CD14-positive monocyte (primary cell): ENCODE results near the gene BDNF. TPM values are rescaled to one million over a fixed set of nuclear protein-coding genes. Genes with fewer than 3 reads are reported as not detected.

Experiments used
- DNase-seq, 3 donors: peaks; one replicate each; pipeline ENCODE4 v3.0.0-alpha.2; 2011 to 2022
- H2AFZ ChIP-seq: 2 replicates; pipeline ENCODE4 v1.6.0; 2012; ENCODE audit warnings: mild to moderate bottlenecking, low read depth, low read length, inconsistent platforms; ENCODE audit not compliant: insufficient read depth, poor library complexity, severe bottlenecking
- H3K27ac ChIP-seq, 2 donors: 1 replicate in 1 of 2; 2 replicates in 1 of 2; pipeline ENCODE4 v1.5.1; 2012 to 2013; ENCODE audit warnings: low read length in 2 of 2, control low read depth in 1 of 2, inconsistent platforms in 1 of 2, low read depth in 1 of 2, mild to moderate bottlenecking in 1 of 2
- H3K27me3 ChIP-seq, 2 donors: one replicate each; pipeline versions ENCODE4 v1.6.0 to v1.6.1; 2011 to 2013; ENCODE audit warnings: low read length in 2 of 2; ENCODE audit not compliant: control insufficient read depth in 2 of 2, insufficient read depth in 2 of 2
- H3K36me3 ChIP-seq, 2 donors: replicated peaks in 1 of 2; 1 replicate in 1 of 2; 2 replicates in 1 of 2; pipeline versions ENCODE4 v1.5.1 to v1.6.1; 2012 to 2013; ENCODE audit warnings: low read length in 2 of 2, control low read depth in 1 of 2, inconsistent platforms in 1 of 2, mild to moderate bottlenecking in 1 of 2; ENCODE audit not compliant: insufficient read depth in 2 of 2, control insufficient read depth in 1 of 2
- H3K4me1 ChIP-seq, 2 donors: 1 replicate in 1 of 2; 2 replicates in 1 of 2; pipeline versions ENCODE4 v1.5.1 to v1.6.1; 2012 to 2013; ENCODE audit warnings: low read length in 2 of 2, control low read depth in 1 of 2, inconsistent platforms in 1 of 2, mild to moderate bottlenecking in 1 of 2, moderate library complexity in 1 of 2; ENCODE audit not compliant: insufficient read depth in 2 of 2, control insufficient read depth in 1 of 2
- H3K4me2 ChIP-seq: replicated peaks from 2 replicates; pipeline ENCODE3; 2012; ENCODE audit warnings: low read length, moderate library complexity, mild to moderate bottlenecking; ENCODE audit not compliant: poor library complexity, severe bottlenecking; ENCODE audit errors: extremely low read depth
- H3K4me3 ChIP-seq, 3 experiments: fragments of 200-600 bp in 1 of 3; sonication (generic) in 1 of 3; replicated peaks in 1 of 3; 1 replicate in 2 of 3; 2 replicates in 1 of 3; pipeline ENCODE4 v1.5.1; 2011 to 2013; ENCODE audit warnings: low read length in 3 of 3, mild to moderate bottlenecking in 3 of 3, control low read depth in 2 of 3, low read depth in 2 of 3, inconsistent platforms in 1 of 3, moderate library complexity in 1 of 3
- H3K79me2 ChIP-seq: 2 replicates; pipeline ENCODE4 v1.6.0; 2012; ENCODE audit warnings: mild to moderate bottlenecking, control low read depth, inconsistent platforms, low read length, moderate library complexity; ENCODE audit not compliant: insufficient read depth
- H3K9ac ChIP-seq: 2 replicates; pipeline ENCODE4 v1.6.0; 2017; ENCODE audit warnings: low read length, mild to moderate bottlenecking; ENCODE audit not compliant: insufficient read depth, poor library complexity, severe bottlenecking
- H3K9me3 ChIP-seq, 2 donors: replicated peaks in 1 of 2; 1 replicate in 1 of 2; 2 replicates in 1 of 2; pipeline versions ENCODE4 v1.5.1 to v1.6.1; 2012 to 2013; ENCODE audit warnings: low read length in 2 of 2, control low read depth in 1 of 2; ENCODE audit not compliant: control insufficient read depth in 1 of 2, insufficient read depth in 1 of 2
- H4K20me1 ChIP-seq: 2 replicates; pipeline ENCODE4 v1.6.0; 2012; ENCODE audit warnings: mild to moderate bottlenecking, low read length, control low read depth, moderate library complexity; ENCODE audit not compliant: insufficient read depth
- H3K27ac Mint-ChIP-seq, 7 donors: one replicate each; pipeline ENCODE4 v1.8.0; 2020; ENCODE audit warnings: mild to moderate bottlenecking in 7 of 7, mixed read lengths in 7 of 7, moderate library complexity in 6 of 7, inconsistent platforms in 2 of 7
- H3K27me3 Mint-ChIP-seq, 3 donors: one replicate each; pipeline ENCODE4 v1.8.0; 2021 to 2022; ENCODE audit warnings: low read depth in 3 of 3, mild to moderate bottlenecking in 3 of 3, mixed read lengths in 3 of 3, moderate library complexity in 3 of 3, inconsistent platforms in 1 of 3
- H3K36me3 Mint-ChIP-seq, 2 donors: one replicate each; pipeline ENCODE4 v1.8.0; 2020; ENCODE audit warnings: mixed read lengths in 2 of 2, inconsistent platforms in 1 of 2, mild to moderate bottlenecking in 1 of 2
- H3K4me1 Mint-ChIP-seq: one replicate; pipeline ENCODE4 v1.8.0; 2020; ENCODE audit warnings: mild to moderate bottlenecking, mixed read lengths
- H3K4me3 Mint-ChIP-seq, 2 donors: one replicate each; pipeline ENCODE4 v1.8.0; 2020; ENCODE audit warnings: mild to moderate bottlenecking in 2 of 2, mixed read lengths in 2 of 2, moderate library complexity in 1 of 2
- H3K9me3 Mint-ChIP-seq, 7 donors: one replicate each; pipeline ENCODE4 v1.8.0; 2020 to 2022; ENCODE audit warnings: mixed read lengths in 7 of 7, mild to moderate bottlenecking in 6 of 7, moderate library complexity in 6 of 7, inconsistent platforms in 2 of 7
- CTCF ChIP-seq: fragments of 200-600 bp; IDR thresholded peaks from one replicate; pipeline ENCODE4 v1.8.0; 2022; ENCODE audit warnings: antibody characterized with exemption, mild to moderate bottlenecking
- WGBS: methylation state at CpG from one replicate; pipeline ENCODE4 v1.1.5; 2013; ENCODE audit warnings: missing lambda C conversion rate; ENCODE audit not compliant: insufficient coverage; 5-methylcytosine and 5-hydroxymethylcytosine counted together
- intact Hi-C, 2 donors: fragments of 100-400 bp; cut with micrococcal nuclease; formaldehyde crosslinking; loops; one replicate each; pipeline versions ENCODE4 v1.15.0 to v1.15.1; 2023
- polyA plus RNA-seq, 3 donors: library from polyadenylated mRNA; depleted of rRNA in 1 of 3; unstranded in 2 of 3; stranded (reverse) in 1 of 3; fragments of 300-500 nt in 2 of 3; fragments of >200 nt in 1 of 3; fragmentation: Illumina TruSeq in 2 of 3; gene quantifications; 1 replicate in 2 of 3; 2 replicates in 1 of 3; pipeline ENCODE4 v1.2.3, GENCODE V29; 2012 to 2021

The BDNF gene
- polyA plus RNA-seq, 3 donors, result not detected

DNA sequence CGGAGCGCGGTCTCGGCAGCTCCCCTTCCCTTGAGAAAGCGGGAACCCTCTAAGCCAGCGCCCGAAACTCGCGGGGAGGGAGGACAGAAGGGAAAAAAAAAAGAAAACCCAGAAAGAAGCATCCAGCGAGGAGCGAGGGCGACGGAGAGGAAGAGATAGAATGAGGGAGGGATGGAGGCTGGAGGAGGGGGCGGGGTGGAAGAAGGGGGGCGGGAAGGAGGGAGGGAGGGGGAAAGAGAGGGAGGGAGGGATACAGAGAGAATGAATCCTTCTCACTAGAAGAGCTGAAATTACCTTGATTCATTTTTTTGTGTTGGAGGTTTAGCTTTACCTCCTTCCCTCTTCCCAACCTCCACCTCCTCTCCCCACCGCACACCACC lies 19.3 kb upstream of the BDNF start:
- Mint-ChIP-seq H3K9me3 (peaks cover 6 to 33% (median 22%) of the 10 kb centered on the region in 7 donors), H3K27ac (no peak overlapping the region), H3K36me3 (peaks cover 7 to 11% of the 10 kb centered on the region in 2 donors), H3K4me1 (peaks cover 6% of the 10 kb centered on the region), H3K27me3 (peaks cover 77 to 84% (median 81%) of the 10 kb centered on the region in 3 donors), H3K4me3 (peak overlapping the region in 1 of 2 donors; percentile 85)
- H4K20me1 ChIP-seq, result no peaks in the 10 kb centered on the region
- H2AFZ ChIP-seq, result no peak overlapping the region
- WGBS, result 5% methylated on average over 4 of the region's 16 CpGs
- peaks cover 67 to 97% of the 10 kb centered on the region in 2 donors for H3K27me3 ChIP-seq
- no peak for TF ChIP-seq CTCF
- no peaks in the 10 kb centered on the region for H3K79me2 ChIP-seq
- H3K36me3 ChIP-seq, result no peaks in the 10 kb centered on the region
- H3K4me1 ChIP-seq, result peaks cover 0 to 5% of the 10 kb centered on the region in 2 donors
- H3K9ac ChIP-seq, result no peak overlapping the region
- H3K27ac ChIP-seq, result no peak overlapping the region
- no peak for DNase-seq
- peaks cover 7 to 36% of the 10 kb centered on the region in 2 donors for H3K9me3 ChIP-seq
- H3K4me3 ChIP-seq, result no peak overlapping the region
- H3K4me2 ChIP-seq, result no peak overlapping the region
- intact Hi-C loops, result no loop called here

- H3K4me2 ChIP-seq, result no peak overlapping the region
- WGBS, result 1% methylated on average over 35 of the region's 52 CpGs
- peaks cover 7 to 36% of the 10 kb centered on the region in 2 donors for H3K9me3 ChIP-seq
- H3K27ac ChIP-seq, result no peak overlapping the region
- H3K4me3 ChIP-seq, result no peak overlapping the region
- peaks cover 67 to 94% of the 10 kb centered on the region in 2 donors for H3K27me3 ChIP-seq
- no peak for TF ChIP-seq CTCF
- H3K4me3 Mint-ChIP-seq, result peak overlapping the region in 1 of 2 donors; percentile 76
- H3K36me3 ChIP-seq, result no peaks in the 10 kb centered on the region
- H2AFZ ChIP-seq, result no peak overlapping the region
- H3K4me1 ChIP-seq, result peaks cover 0 to 5% of the 10 kb centered on the region in 2 donors
- intact Hi-C loops, result no loop called here
- DNase-seq, result no peak
- no peak overlapping the region for H3K9ac ChIP-seq
- H3K4me1 Mint-ChIP-seq, result peaks cover 6% of the 10 kb centered on the region
- peaks cover 6 to 33% (median 22%) of the 10 kb centered on the region in 7 donors for H3K9me3 Mint-ChIP-seq
- no peak overlapping the region for H3K27ac Mint-ChIP-seq
- H3K36me3 Mint-ChIP-seq, result peaks cover 7 to 11% of the 10 kb centered on the region in 2 donors
- peaks cover 76 to 85% (median 76%) of the 10 kb centered on the region in 3 donors for H3K27me3 Mint-ChIP-seq
- no peaks in the 10 kb centered on the region for H4K20me1 ChIP-seq
- no peaks in the 10 kb centered on the region for H3K79me2 ChIP-seq
Observed at GRCh38 chr11:27718863-27719545, 18.7 kb upstream of the BDNF start.
